ENCODE measurements around the gene OR12D2.

DNA sequence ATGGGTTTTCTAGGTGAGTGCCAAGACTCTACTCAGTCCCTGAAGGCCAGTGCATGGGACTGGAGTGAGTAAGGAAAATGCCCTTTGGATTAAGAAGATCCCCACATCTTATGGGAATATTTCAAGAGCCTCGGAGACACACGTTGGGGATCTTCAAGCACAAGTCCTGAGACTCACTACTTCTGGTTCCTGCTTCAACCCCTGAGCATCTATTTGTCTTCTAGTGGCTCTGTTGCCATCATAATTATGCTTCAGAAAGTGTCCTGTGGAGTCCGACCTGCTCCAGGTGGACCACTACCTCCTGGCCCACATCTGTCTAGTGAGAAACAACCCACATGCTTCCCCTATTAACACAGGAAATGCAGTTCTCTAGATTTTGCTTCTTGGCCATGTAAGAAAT, 26.7 kb upstream of the OR12D2 start, which contains the start of gene OR5V1:
- TF ChIP-seq EP300 (IDR thresholded peaks at IDR 0.05), result no peak
- TF ChIP-seq, protein P1, sequence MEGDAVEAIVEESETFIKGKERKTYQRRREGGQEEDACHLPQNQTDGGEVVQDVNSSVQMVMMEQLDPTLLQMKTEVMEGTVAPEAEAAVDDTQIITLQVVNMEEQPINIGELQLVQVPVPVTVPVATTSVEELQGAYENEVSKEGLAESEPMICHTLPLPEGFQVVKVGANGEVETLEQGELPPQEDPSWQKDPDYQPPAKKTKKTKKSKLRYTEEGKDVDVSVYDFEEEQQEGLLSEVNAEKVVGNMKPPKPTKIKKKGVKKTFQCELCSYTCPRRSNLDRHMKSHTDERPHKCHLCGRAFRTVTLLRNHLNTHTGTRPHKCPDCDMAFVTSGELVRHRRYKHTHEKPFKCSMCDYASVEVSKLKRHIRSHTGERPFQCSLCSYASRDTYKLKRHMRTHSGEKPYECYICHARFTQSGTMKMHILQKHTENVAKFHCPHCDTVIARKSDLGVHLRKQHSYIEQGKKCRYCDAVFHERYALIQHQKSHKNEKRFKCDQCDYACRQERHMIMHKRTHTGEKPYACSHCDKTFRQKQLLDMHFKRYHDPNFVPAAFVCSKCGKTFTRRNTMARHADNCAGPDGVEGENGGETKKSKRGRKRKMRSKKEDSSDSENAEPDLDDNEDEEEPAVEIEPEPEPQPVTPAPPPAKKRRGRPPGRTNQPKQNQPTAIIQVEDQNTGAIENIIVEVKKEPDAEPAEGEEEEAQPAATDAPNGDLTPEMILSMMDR (IDR thresholded peaks at IDR 0.05), result no peak

All from esophagus muscularis mucosa (tissue), 3 donors.